Smooth muscle cell (in vitro differentiated cells): ENCODE results near the gene NFIC. TPM values are rescaled to one million over a fixed set of nuclear protein-coding genes. Genes with fewer than 3 reads are reported as not detected.

Source experiments
- DNase-seq: peaks from one replicate; lab custom pipeline; 2025; ENCODE audit not compliant: unreplicated experiment; lab: John Stamatoyannopoulos, UW
- H2AFZ ChIP-seq: fragments of 200-600 bp; sonication (generic); 2 replicates; pipeline ENCODE4 v1.6.0; 2016; ENCODE audit warnings: antibody characterized with exemption, low read depth, mild to moderate bottlenecking
- H3F3A ChIP-seq: fragments of 200-600 bp; sonication (generic); 2 replicates; pipeline ENCODE4 v1.6.0; 2017; ENCODE audit warnings: antibody characterized with exemption, low read depth
- H3K27ac ChIP-seq: fragments of 200-600 bp; sonication (generic); 2 replicates; pipeline ENCODE4 v1.5.1; 2016; ENCODE audit warnings: low read depth, mild to moderate bottlenecking
- H3K27me3 ChIP-seq: fragments of 200-600 bp; sonication (generic); 2 replicates; pipeline ENCODE4 v1.6.1; 2016; ENCODE audit warnings: low read depth, mild to moderate bottlenecking
- H3K36me3 ChIP-seq: fragments of 200-600 bp; sonication (generic); 2 replicates; pipeline ENCODE4 v1.5.1; 2016; ENCODE audit warnings: low read depth
- H3K4me1 ChIP-seq: fragments of 200-600 bp; sonication (generic); 2 replicates; pipeline ENCODE4 v1.5.1; 2016; ENCODE audit warnings: low read depth
- H3K4me2 ChIP-seq: fragments of 200-600 bp; sonication (generic); 2 replicates; pipeline ENCODE4 v1.6.0; 2016; ENCODE audit warnings: mild to moderate bottlenecking
- H3K4me3 ChIP-seq: fragments of 200-600 bp; sonication (generic); 2 replicates; pipeline ENCODE4 v1.5.1; 2016; ENCODE audit warnings: mild to moderate bottlenecking
- H3K79me2 ChIP-seq: fragments of 200-600 bp; sonication (generic); 2 replicates; pipeline ENCODE4 v1.6.0; 2016; ENCODE audit warnings: low read depth, mild to moderate bottlenecking
- H3K9ac ChIP-seq: fragments of 200-600 bp; sonication (generic); 2 replicates; pipeline ENCODE4 v1.6.0; 2016; ENCODE audit warnings: low read depth
- H3K9me3 ChIP-seq: fragments of 200-600 bp; sonication (generic); replicated peaks from 2 replicates; pipeline ENCODE4 v1.5.1; 2016; ENCODE audit warnings: low read depth
- H4K20me1 ChIP-seq: fragments of 200-600 bp; sonication (generic); 2 replicates; pipeline ENCODE4 v1.6.0; 2016; ENCODE audit warnings: low read depth
- WGBS: methylation state at CpG from one replicate; pipeline ENCODE4 v1.1.7; 2016; ENCODE audit warnings: low lambda C conversion rate; 5-methylcytosine and 5-hydroxymethylcytosine counted together
- polyA plus RNA-seq: library from polyadenylated mRNA; unstranded; fragments of >200 nt; fragmentation: Nextera tagmentation; extraction: Ambion mirVana; gene quantifications from 2 replicates; pipeline ENCODE4 v1.2.1, GENCODE V29; 2016
- total RNA-seq: library from RNA; depleted of rRNA; stranded (reverse); fragments of >200 nt; gene quantifications from 2 replicates; pipeline ENCODE4 v1.2.3, GENCODE V29; 2014
- TF ChIP-seq, protein P1 (sequence below): fragments of 200-600 bp; sonication (generic); IDR thresholded peaks from 2 replicates; pipeline ENCODE4 v1.5.1; 2017; ENCODE audit warnings: borderline replicate concordance, mild to moderate bottlenecking, antibody characterized with exemption; ENCODE audit not compliant: insufficient read depth, poor library complexity, severe bottlenecking

The NFIC gene
- total and polyA plus RNA-seq, 2 experiments from 2014 or later, result 7.9 to 33.2 TPM

DNA sequence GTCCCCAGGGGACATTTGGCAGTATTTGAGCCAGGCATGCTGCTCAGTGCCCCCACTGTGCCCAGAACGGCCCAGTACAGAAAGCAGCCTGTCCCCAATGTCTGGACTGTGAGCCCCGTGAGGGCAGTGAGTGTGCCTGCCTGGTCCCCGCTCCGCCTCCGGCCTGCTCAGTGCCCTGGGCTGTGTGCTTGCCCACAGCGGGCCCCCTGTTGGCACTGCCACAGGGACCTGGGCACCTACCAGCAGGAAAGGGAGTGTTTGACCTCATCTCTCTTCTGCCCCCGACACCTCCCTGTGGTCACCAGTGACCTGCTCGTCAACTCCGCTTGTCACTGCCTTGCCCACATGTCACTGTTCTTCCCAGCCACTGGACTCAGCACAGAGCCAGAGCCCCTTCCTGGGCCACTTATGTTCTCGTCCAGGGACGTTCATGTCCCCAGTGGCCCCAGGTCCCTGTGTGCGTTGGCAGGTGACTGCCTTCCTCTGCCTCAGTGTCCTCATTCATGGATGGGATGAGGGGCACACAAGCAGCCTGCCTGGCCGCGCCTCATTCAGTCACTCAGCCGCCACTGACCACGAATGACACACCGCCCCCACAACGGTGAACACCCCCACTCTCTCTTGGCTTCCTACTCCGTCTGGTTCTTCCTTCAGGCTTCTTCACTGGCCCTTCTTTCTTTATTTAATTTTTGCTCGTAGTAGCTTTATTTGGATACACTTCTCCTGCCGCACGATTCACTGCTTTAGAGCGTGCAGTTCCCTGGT, 142.6 kb downstream of the NFIC start:
- Histone ChIP-seq H3F3A (peaks cover 4% of the 10 kb centered on the region), H4K20me1 (peaks cover 67% of the 10 kb centered on the region), H2AFZ (no peak overlapping the region), H3K36me3 (no peaks in the 10 kb centered on the region), H3K27ac (peak overlapping the region; percentile 87), H3K27me3 (no peaks in the 10 kb centered on the region), H3K4me1 (no peaks in the 10 kb centered on the region), H3K4me2 (peak overlapping the region; percentile 2), H3K9ac (peak overlapping the region; percentile 60), H3K79me2 (peaks cover 72% of the 10 kb centered on the region), H3K9me3 (no peaks in the 10 kb centered on the region), H3K4me3 (no peak overlapping the region)
- WGBS, result 86% methylated on average over 23 of the region's 23 CpGs
- no peak for DNase-seq
- TF ChIP-seq, protein P1, sequence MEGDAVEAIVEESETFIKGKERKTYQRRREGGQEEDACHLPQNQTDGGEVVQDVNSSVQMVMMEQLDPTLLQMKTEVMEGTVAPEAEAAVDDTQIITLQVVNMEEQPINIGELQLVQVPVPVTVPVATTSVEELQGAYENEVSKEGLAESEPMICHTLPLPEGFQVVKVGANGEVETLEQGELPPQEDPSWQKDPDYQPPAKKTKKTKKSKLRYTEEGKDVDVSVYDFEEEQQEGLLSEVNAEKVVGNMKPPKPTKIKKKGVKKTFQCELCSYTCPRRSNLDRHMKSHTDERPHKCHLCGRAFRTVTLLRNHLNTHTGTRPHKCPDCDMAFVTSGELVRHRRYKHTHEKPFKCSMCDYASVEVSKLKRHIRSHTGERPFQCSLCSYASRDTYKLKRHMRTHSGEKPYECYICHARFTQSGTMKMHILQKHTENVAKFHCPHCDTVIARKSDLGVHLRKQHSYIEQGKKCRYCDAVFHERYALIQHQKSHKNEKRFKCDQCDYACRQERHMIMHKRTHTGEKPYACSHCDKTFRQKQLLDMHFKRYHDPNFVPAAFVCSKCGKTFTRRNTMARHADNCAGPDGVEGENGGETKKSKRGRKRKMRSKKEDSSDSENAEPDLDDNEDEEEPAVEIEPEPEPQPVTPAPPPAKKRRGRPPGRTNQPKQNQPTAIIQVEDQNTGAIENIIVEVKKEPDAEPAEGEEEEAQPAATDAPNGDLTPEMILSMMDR, result no peak

DNA sequence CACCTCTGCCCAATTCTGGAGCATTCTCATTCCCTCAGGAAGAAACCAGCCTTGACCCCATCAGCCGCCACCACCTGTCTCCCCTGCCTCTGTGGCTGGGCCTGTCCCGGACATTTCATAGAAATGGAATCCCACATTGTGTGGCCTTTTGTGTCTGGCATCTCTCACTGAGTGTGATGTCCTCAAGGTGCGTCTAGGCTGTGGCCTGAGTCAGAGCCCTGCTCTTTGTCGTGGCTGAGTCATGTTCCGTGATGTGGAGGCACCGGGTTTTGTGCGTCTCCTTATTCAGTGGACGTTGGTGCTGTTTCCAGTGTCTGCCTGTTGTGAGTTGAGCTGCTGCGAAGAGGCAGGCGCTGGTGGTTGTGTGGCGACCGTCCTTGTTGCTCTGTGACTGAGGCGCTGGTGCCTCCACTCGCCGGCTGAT, 143.2 kb downstream of the NFIC start:
- H4K20me1 ChIP-seq, result peaks cover 74% of the 10 kb centered on the region
- H3K9ac ChIP-seq, result peak overlapping the region; percentile 60
- H3K27me3 ChIP-seq, result no peaks in the 10 kb centered on the region
- WGBS, result 54% methylated on average over 15 of the region's 15 CpGs
- H3K4me2 ChIP-seq, result peak overlapping the region; percentile 2
- H3K79me2 ChIP-seq, result peaks cover 79% of the 10 kb centered on the region
- DNase-seq, result no peak
- no peaks in the 10 kb centered on the region for H3K4me1 ChIP-seq
- peak overlapping the region; percentile 87 for H3K27ac ChIP-seq
- H3K36me3 ChIP-seq, result no peaks in the 10 kb centered on the region
- TF ChIP-seq, protein P1, result no peak
- H3K9me3 ChIP-seq, result no peaks in the 10 kb centered on the region
- no peak overlapping the region for H3K4me3 ChIP-seq
- H3F3A ChIP-seq, result peaks cover 4% of the 10 kb centered on the region
- H2AFZ ChIP-seq, result no peak overlapping the region

DNA sequence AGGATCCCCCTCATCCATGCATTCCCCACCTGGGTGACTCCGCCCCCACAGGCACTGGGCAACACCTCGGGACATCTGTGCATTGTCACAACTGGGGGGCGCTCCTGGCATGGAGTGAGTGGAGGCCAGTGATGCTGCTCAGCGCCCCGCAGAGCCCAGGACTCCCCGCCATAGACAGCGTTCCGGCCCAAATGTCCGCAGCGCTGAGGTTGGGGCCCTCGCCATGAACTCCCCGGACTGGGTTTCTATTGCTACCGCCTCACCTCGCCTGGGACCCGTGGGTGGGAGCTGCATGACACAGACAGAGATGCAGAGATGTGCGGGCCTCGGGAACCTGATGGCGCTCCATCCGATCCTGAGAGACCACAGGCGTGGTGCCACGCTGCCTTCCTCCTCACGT, 144.3 kb downstream of the NFIC start:
- H3K4me2 ChIP-seq, result no peak overlapping the region
- H3F3A ChIP-seq, result no peaks in the 10 kb centered on the region
- H3K79me2 ChIP-seq, result peaks cover 90% of the 10 kb centered on the region
- H2AFZ ChIP-seq, result no peak overlapping the region
- WGBS, result 94% methylated on average over 22 of the region's 22 CpGs
- no peaks in the 10 kb centered on the region for H3K27me3 ChIP-seq
- no peak overlapping the region for H3K4me3 ChIP-seq
- no peaks in the 10 kb centered on the region for H3K9me3 ChIP-seq
- DNase-seq, result no peak
- peaks cover 85% of the 10 kb centered on the region for H4K20me1 ChIP-seq
- no peaks in the 10 kb centered on the region for H3K4me1 ChIP-seq
- TF ChIP-seq, protein P1, result no peak
- H3K36me3 ChIP-seq, result no peaks in the 10 kb centered on the region
- peak overlapping the region; percentile 87 for H3K27ac ChIP-seq
- H3K9ac ChIP-seq, result no peak overlapping the region
